ENCODE results near the gene ZNF346.

Gene ZNF346

DNA sequence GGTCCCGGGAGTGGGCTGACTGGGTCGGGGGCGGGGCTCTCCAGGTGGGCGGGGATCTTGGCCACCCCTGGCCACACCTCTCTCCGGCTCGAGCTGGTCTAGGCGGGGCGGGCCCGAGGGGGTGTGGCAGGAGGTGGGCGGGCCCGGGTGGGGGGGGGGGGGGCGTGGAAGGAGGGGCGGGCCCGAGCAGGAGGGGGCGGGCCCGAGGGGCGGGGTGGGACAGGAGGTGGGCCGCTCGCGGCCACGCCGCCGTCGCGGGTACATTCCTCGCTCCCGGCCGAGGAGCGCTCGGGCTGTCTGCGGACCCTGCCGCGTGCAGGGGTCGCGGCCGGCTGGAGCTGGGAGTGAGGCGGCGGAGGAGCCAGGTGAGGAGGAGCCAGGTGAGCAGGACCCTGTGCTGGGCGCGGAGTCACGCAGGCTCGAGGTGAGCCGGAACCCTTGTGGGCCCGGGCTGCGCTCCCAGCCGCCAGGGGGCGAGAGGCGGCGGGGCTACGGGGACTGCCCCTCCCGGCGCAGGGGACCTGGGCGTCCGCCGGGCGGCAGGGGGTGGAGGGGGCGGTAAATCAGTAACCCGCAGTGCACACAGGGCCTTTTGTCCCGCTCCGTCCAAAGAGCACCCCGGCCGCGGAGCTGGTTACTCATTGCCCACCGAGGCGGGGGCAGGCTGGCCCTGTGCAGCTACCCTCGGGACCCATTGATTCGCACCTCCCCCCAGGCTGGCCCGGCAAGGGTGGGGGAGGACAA is 64.3 kb downstream of the ZNF346 start, which contains the start of gene FGFR4:
Gene FGFR4 (plus strand): TSS at position 262 of the 744 bp plus-strand sequence. CDS start 2,688 bp downstream, outside the sequence.
- no peak within 1 kb of the TSS for H3K4me2 ChIP-seq (ENCODE audit: low read depth, low read length, poor library complexity, severe bottlenecking)
- no peaks in the 10 kb centered on the region for H3K79me2 ChIP-seq (ENCODE audit: insufficient read depth, low read length)
- H3K4me1 ChIP-seq (ENCODE audit: insufficient read depth, low read length, poor library complexity, severe bottlenecking), result peaks cover 3% of the 10 kb centered on the region
- TF ChIP-seq EZH2phosphoT487 (IDR thresholded peaks at IDR 0.05; ENCODE audit: borderline replicate concordance) (no peak), CTCF (conservative IDR thresholded peaks at IDR 0.05; ENCODE audit: low read length) (no peak)
- no peaks in the 10 kb centered on the region for H3K9me3 ChIP-seq (ENCODE audit: insufficient read depth, low read depth, low read length)
- no peaks in the 10 kb centered on the region for H3K36me3 ChIP-seq (ENCODE audit: insufficient read depth, low read length)
- no peaks in the 10 kb centered on the region for H3F3A ChIP-seq (ENCODE audit: low read depth)
- no peaks in the 10 kb centered on the region for H3K9me2 ChIP-seq (replicated peaks; ENCODE audit: low read depth, low read length)
- no peak within 1 kb of the TSS for H2AFZ ChIP-seq (ENCODE audit: low read length)
- H4K20me1 ChIP-seq (ENCODE audit: insufficient read depth, low read length, poor library complexity, severe bottlenecking), result no peaks in the 10 kb centered on the region
- no peak within 1 kb of the TSS for H3K9ac ChIP-seq (ENCODE audit: low read depth, low read length, poor library complexity, severe bottlenecking)
- H3K27me3 ChIP-seq (ENCODE audit: insufficient read depth, low read length, poor library complexity, severe bottlenecking), result no peaks in the 10 kb centered on the region
- no peak within 1 kb of the TSS for H3K4me3 ChIP-seq (ENCODE audit: low read length, poor library complexity, severe bottlenecking)

- Histone ChIP-seq H3K4me3 (ENCODE audit: low read length, poor library complexity, severe bottlenecking) (no peak overlapping the region), H3K36me3 (ENCODE audit: insufficient read depth, low read length) (no peaks in the 10 kb centered on the region)
- TF ChIP-seq EZH2phosphoT487 (IDR thresholded peaks at IDR 0.05; ENCODE audit: borderline replicate concordance) (no peak), CTCF (conservative IDR thresholded peaks at IDR 0.05; ENCODE audit: low read length) (no peak)
Measured at GRCh38 chr5:177087398-177088005, 65.0 kb downstream of the ZNF346 start.

DNA sequence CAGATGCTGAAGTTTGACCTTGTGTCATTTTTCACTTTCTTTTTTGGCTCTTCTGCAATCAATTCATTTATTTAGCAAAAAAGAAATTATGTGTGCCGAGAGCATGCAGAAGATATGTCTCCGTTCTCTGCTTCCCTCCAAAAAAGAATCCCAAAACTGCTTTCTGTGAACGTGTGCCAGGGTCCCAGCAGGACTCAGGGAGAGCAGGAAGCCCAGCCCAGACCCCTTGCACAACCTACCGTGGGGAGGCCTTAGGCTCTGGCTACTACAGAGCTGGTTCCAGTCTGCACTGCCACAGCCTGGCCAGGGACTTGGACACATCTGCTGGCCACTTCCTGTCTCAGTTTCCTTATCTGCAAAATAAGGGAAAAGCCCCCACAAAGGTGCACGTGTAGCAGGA is 66.6 kb downstream of the ZNF346 start:
- Histone ChIP-seq H4K20me1 (ENCODE audit: insufficient read depth, low read length, poor library complexity, severe bottlenecking) (no peaks in the 10 kb centered on the region), H2AFZ (ENCODE audit: low read length) (no peak overlapping the region), H3K27me3 (ENCODE audit: insufficient read depth, low read length, poor library complexity, severe bottlenecking) (no peaks in the 10 kb centered on the region), H3K4me1 (ENCODE audit: insufficient read depth, low read length, poor library complexity, severe bottlenecking) (peaks cover 3% of the 10 kb centered on the region), H3K9me3 (ENCODE audit: insufficient read depth, low read depth, low read length) (no peaks in the 10 kb centered on the region), H3K9ac (ENCODE audit: low read depth, low read length, poor library complexity, severe bottlenecking) (no peak overlapping the region), H3K36me3 (ENCODE audit: insufficient read depth, low read length) (no peaks in the 10 kb centered on the region), H3K9me2 (replicated peaks; ENCODE audit: low read depth, low read length) (no peaks in the 10 kb centered on the region), H3K4me2 (ENCODE audit: low read depth, low read length, poor library complexity, severe bottlenecking) (no peak overlapping the region), H3F3A (ENCODE audit: low read depth) (no peaks in the 10 kb centered on the region), H3K4me3 (ENCODE audit: low read length, poor library complexity, severe bottlenecking) (no peak overlapping the region), H3K79me2 (ENCODE audit: insufficient read depth, low read length) (no peaks in the 10 kb centered on the region)
- TF ChIP-seq CTCF (conservative IDR thresholded peaks at IDR 0.05; ENCODE audit: low read length) (no peak), EZH2phosphoT487 (IDR thresholded peaks at IDR 0.05; ENCODE audit: borderline replicate concordance) (no peak)

More at GRCh38 chr5:177087398-177088005, 65.0 kb downstream of the ZNF346 start:
- Histone ChIP-seq H3K79me2 (ENCODE audit: insufficient read depth, low read length) (no peaks in the 10 kb centered on the region), H4K20me1 (ENCODE audit: insufficient read depth, low read length, poor library complexity, severe bottlenecking) (no peaks in the 10 kb centered on the region), H3K9me2 (replicated peaks; ENCODE audit: low read depth, low read length) (no peaks in the 10 kb centered on the region), H3K4me2 (ENCODE audit: low read depth, low read length, poor library complexity, severe bottlenecking) (no peak overlapping the region), H3K4me1 (ENCODE audit: insufficient read depth, low read length, poor library complexity, severe bottlenecking) (peaks cover 3% of the 10 kb centered on the region), H3K9ac (ENCODE audit: low read depth, low read length, poor library complexity, severe bottlenecking) (no peak overlapping the region), H2AFZ (ENCODE audit: low read length) (no peak overlapping the region), H3K27me3 (ENCODE audit: insufficient read depth, low read length, poor library complexity, severe bottlenecking) (no peaks in the 10 kb centered on the region), H3F3A (ENCODE audit: low read depth) (no peaks in the 10 kb centered on the region), H3K9me3 (ENCODE audit: insufficient read depth, low read depth, low read length) (no peaks in the 10 kb centered on the region)

Measured in Loucy (cell line).